ENCODE data around the gene PLTP.
"Not testable (repeated sequence)": the region's sequence is repeated elsewhere in the genome, so short reads cannot be mapped to it uniquely, and the experiment has no call there.

The PLTP gene

DNA sequence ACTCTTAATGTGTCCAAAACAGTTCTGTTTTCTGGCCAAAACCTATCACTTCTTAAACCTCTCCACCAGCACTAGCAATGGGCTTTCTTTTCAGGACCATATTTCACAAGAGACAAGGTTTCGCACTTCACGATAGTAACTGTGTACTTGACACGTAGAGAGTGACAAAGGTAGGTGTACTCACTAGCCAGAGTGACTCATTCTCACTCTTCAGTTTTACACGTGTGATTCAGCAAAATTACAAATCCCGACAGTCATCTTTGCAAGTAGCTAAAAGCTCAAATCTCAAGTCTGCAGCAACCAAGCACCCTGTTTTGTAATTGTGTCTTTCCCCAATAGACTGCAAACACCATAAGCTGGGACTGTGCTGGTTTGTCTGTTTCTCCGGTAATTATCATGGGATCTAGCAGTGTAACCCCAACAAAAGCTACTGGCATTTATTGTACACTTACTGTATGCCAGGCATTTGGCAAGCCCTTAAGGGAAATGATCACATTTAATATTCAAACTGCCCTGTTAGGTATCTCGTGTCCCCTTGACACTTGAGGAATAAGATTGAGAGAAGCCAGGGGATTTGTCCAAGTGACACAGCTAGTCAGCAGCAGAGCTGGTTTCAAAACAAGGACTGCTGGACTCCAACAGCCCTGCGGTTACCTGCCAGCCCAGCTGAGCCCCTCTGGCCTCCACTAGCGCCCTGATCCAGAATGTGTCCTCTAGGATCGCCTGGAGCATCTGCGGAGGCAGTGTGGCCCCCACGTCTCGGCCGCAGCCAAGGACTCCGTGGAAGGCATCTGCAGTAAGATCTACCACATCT lies 32.4 kb upstream of the PLTP start:
- no peak for DNase-seq

GRCh38 chr20:45943613-45944012 lies 31.7 kb upstream of the PLTP start:
- DNase-seq = no peak

GRCh38 chr20:45940469-45940868 lies 28.5 kb upstream of the PLTP start:
- no peak for DNase-seq

DNA sequence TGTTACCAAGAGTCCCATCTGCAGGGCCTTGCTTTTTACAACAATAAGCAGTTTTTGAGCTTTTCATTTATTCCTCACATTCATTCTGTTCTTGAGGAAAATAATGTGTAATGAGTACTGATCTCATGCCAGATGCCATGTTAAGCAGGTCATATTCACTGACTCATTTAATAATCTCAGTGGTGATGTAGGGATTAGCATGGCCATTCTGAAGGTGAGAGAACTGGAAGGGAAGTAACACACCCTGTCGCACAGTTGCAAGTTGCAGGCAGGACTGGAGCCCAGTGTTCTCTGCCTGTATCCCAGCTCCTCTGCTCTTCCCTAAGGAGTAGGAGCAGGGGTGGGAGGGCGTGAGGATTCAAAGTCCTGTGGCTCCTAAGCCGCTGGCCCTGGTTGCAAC lies 28.1 kb upstream of the PLTP start:
- no peak for DNase-seq

DNA sequence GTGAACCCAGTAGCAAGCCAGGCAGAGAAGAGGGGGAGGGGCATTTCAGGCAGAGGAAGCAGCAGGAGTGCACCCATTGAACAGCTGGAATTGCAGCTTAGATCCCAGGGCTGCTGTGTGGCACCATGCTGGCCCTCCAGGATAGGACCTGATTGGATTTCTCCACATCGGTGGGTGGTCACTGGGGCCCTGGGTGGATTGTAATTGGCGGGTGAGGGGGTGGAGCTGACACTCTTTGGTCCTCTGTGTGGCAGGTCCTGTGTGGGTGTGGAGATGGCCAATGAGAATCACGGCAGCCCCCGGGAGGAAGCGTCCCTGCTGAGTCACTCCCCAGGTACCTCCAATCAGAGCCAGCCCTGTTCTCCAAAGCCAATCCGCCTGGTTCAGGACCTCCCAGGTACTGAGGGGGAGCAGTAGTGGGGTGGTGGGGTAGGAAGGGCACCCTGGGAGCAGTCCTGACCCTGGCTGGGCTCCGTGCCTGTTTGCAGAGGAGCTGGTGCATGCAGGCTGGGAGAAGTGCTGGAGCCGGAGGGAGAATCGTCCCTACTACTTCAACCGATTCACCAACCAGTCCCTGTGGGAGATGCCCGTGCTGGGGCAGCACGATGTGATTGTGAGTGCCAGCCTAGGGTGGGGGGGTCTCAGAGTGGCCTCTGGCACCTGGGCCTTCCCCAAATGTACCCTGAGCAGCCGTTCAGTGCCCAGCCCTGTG lies 26.9 kb upstream of the PLTP start:
- DNase-seq = no peak

GRCh38 chr20:45937765-45938164 lies 25.8 kb upstream of the PLTP start:
- no peak for DNase-seq

- DNase-seq = no peak
These were observed 23.6 kb upstream of the PLTP start for GRCh38 chr20:45935416-45936046.

GRCh38 chr20:45934586-45935415 lies 22.8 kb upstream of the PLTP start, which contains the start of gene PCIF1:
Gene PCIF1 (plus strand): TSS chr20:45934683. CDS start chr20:45939000, 4,317 bp downstream.
- DNase-seq = peak; percentile 96

GRCh38 chr20:45934046-45934585 lies 22.2 kb upstream of the PLTP start:
- peak; percentile 60 for DNase-seq

DNA sequence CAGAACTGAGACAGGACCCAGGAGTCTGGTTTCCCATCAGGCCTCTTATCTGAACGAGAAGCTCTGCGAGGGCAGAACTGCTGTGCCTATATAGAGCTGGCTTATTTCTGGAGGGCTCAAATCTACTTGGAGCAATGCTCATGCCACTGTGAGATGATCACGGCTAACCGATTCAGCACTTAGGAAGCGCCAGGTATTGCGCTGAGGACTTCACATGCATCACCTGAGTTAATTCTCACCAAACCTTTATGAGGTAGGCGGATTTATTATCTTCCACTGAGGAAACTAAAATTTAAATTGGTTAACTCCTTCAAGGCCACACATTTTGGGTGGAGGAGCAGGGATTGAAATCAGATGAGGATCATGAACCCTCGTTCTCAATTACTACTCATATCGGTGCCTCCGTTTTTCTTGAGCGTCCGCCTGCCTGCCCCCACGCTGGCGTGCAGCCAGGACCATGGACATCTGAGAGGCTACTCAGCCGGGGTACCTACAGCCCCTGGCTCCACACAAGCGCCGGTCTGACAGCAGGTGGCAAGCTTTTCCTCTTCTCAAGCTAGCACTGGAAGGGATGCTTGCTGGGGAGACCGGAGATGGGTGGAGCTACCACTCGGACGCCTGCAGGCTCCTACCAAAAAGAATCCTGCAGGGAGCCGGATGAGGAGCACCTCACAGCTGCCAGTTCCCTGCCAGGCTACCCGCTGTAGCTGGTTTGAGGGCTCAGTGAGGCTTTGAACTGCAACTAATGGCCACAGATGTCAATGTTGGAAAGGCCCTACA lies 21.5 kb upstream of the PLTP start:
- peak; percentile 89 for DNase-seq

DNA sequence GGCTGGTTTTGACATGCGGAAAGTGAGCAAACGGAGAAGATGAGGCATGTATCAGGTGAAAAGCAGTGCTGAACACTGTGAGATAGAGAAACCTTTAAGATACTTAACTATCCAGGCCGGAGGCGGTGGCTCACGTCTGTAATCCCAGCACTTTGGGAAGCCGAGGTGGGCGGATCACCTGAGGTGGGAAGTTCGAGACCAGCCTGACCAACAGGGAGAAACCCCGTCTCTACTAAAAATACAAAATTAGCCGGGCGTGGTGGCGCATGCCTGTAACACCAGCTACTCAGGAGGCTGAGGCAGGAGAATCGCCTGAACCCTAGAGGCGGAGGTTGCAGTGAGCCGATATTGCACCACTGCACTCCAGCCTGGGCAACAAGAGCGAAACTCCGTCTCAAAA lies 19.7 kb upstream of the PLTP start:
- DNase-seq = not testable (repeated sequence)

DNA sequence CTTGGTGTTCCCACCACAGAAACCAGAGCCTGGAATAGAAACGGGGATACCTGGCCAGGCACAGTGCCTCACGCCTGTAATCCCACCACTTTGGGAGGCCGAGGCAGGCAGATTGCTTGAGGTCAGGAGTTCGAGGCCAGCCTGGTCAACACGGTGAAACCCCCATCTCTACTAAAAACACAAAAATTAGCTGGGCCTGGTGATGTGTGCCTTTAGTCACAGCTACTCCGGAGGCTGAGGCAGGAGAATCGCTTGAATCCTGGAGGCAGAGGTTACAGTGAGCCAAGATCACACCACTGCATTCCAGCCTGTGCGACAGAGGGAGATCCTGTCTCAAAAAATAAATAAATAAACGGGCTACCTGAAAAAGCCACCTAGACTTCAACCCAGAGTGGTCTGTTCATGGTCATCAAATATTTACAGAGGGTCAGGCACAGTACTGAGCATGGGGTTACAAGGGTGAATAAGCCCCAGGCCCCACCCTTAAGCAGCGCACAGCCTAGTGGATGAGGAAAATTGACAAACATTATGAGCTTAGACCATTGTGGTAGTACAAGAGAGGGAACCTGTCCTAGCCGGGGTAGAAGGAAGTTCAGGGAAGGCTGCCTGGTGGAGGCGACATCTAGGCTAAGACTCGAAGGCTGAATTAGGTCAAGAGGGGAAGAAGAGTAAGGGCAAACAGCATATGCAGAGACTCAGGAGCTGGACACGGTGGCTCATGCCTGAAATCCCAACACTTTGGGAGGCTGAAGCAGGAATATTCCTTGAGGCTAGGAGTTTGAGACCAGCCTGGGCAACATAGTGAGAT lies 15.3 kb upstream of the PLTP start:
- DNase-seq = no peak

DNA sequence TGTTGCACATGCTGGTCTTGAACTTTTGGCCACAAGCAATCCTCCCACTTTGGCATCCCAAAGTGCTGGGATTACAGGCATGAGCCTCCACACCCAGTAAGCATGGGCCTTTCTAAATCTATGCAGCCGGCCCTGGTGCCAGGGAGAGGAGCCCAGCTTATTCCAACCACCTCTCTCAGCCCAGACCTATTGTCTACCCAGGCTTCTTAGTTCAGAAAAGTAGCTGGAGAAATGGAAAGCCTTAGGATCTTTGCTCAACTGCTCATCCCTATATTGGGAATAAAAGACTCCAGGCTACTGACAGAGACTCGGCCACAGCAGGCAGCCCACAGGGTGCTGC lies 14.7 kb upstream of the PLTP start:
- DNase-seq = no peak

GRCh38 chr20:45925821-45926506 lies 14.0 kb upstream of the PLTP start:
- DNase-seq = no peak

GRCh38 chr20:45924391-45925261 lies 12.7 kb upstream of the PLTP start:
- peak; percentile 10 for DNase-seq

- no peak for DNase-seq
These were observed 9.6 kb upstream of the PLTP start for GRCh38 chr20:45921337-45922189.

- DNase-seq = no peak
These were observed 8.7 kb upstream of the PLTP start for GRCh38 chr20:45920462-45921336.
